ENCODE results near the gene FBXO34.

DNA sequence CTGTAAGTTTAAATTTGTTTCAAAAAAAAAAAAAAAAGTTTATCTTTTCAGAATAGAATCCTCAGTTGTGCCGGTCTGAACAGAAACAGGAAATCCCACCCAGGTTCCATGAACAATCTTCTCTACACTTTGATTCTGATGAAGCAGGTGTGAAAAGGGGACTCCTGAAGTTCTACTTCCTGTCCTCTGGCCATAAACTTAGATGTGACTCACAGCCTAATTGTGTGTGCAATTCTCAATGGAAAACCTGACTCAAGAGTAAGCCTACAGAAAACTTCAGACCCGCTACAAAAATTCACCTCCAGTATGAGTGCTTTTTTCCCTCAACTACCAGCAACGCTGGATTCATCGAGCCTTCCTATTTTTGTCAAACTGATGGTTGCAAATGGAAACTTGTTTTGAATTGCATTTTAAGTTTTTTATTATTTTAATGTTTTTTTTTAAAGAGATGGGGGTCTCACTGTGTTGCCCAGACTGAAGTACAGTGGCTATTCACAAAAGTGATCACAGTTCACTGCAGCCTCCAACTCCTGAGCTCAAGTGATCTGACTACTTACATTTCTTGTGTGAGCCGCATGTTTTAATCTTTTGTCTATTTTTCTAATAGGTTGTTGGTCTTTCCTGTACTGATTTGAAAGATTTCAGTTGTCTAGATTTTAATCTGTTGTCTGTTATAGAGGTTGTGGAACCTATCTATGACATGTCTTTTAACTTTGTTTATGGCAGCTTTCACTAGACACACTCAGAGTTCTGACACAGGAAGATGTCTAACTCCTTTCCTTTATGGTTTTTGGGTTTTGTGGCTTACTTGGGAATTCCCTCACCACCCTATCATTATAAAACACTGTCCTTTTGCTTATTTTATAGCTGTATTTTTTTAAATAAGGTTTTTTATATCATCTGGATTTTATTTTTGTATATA lies 102.8 kb downstream of the FBXO34 start:
- TF ChIP-seq EZH2 (IDR thresholded peaks at IDR 0.05; ENCODE audit: borderline replicate concordance, low read depth, low read length) (no peak), HMG20B (CRISPR knock-in tag; IDR thresholded peaks at IDR 0.05) (no peak), SRSF9 (IDR thresholded peaks at IDR 0.05; ENCODE audit: borderline replicate concordance, low read depth, low read length) (no peak), KAT8 (IDR thresholded peaks at IDR 0.05; ENCODE audit: low read depth) (no peak), PTBP1 (IDR thresholded peaks at IDR 0.05; ENCODE audit: low read depth, low read length) (no peak), HNRNPK (IDR thresholded peaks at IDR 0.05; ENCODE audit: low read depth, low read length, poor library complexity, severe bottlenecking) (no peak), EP300 (IDR thresholded peaks at IDR 0.05; ENCODE audit: low read length) (no peak), CBX3 (IDR thresholded peaks at IDR 0.05; ENCODE audit: borderline replicate concordance in 1 of 2, low read length in 2 of 2) (no peak)
